HG03442 (cell line): ENCODE data around the gene LMF2.

Source experiments
- ATAC-seq: cut with Tn5 transposase; IDR thresholded peaks from one replicate; pipeline ENCODE4 v1.9.1; 2021; ENCODE audit warnings: mild to moderate bottlenecking, moderate library complexity; ENCODE audit not compliant: unreplicated experiment

Gene LMF2

GRCh38 chr22:50505276-50505775 is 2.2 kb downstream of the LMF2 start:
- ATAC-seq = no peak

GRCh38 chr22:50504369-50505211 is 2.9 kb downstream of the LMF2 start:
- ATAC-seq = no peak

GRCh38 chr22:50503475-50504145 is 3.9 kb downstream of the LMF2 start:
- ATAC-seq = no peak

- ATAC-seq = no peak
Measured at GRCh38 chr22:50502628-50503474, 4.7 kb downstream of the LMF2 start.

GRCh38 chr22:50502096-50502495 is 5.4 kb downstream of the LMF2 start:
- ATAC-seq = no peak

- no peak for ATAC-seq
Measured at GRCh38 chr22:50500452-50500851, 7.0 kb downstream of the LMF2 start.

- ATAC-seq = no peak
Measured at GRCh38 chr22:50498322-50498890, 9.1 kb downstream of the LMF2 start.

GRCh38 chr22:50497093-50497492 is 10.4 kb downstream of the LMF2 start:
- no peak for ATAC-seq

- ATAC-seq = no peak
Measured at GRCh38 chr22:50490531-50491308, 16.8 kb downstream of the LMF2 start.

GRCh38 chr22:50489363-50490243 is 17.9 kb downstream of the LMF2 start:
- no peak for ATAC-seq

- ATAC-seq = no peak
Measured at GRCh38 chr22:50488886-50489285, 18.6 kb downstream of the LMF2 start.

GRCh38 chr22:50488006-50488677 is 19.4 kb downstream of the LMF2 start:
- no peak for ATAC-seq

- no peak for ATAC-seq
Measured at GRCh38 chr22:50487290-50488005, 20.1 kb downstream of the LMF2 start.

GRCh38 chr22:50486561-50487289 is 20.8 kb downstream of the LMF2 start, which contains the start of gene MIOX:
Gene MIOX (plus strand): TSS chr22:50486859. CDS start chr22:50486898, 39 bp downstream.
- no peak for ATAC-seq

- no peak for ATAC-seq
Measured at GRCh38 chr22:50485221-50486131, 22.0 kb downstream of the LMF2 start.
